Trophoblast cell (in vitro differentiated cells and primary cell): ENCODE results near the gene EPHX1. TPM values are rescaled to one million over a fixed set of nuclear protein-coding genes. Genes with fewer than 3 reads are reported as not detected.
"Not testable (repeated sequence)": the region's sequence is repeated elsewhere in the genome, so short reads cannot be mapped to it uniquely, and the experiment has no call there.

ENCODE experiments used
- DNase-seq, 2 donors: peaks; one replicate each; pipeline ENCODE4 v3.0.0-alpha.2; 2016
- H2AFZ ChIP-seq: 2 replicates; pipeline ENCODE4 v1.6.1; 2013; ENCODE audit warnings: low read length, moderate library complexity, mild to moderate bottlenecking; ENCODE audit not compliant: insufficient read depth, poor library complexity
- H2AK5ac ChIP-seq: 2 replicates; pipeline ENCODE4 v1.6.1; 2013; ENCODE audit warnings: mild to moderate bottlenecking, low read length
- H2BK120ac ChIP-seq: 2 replicates; pipeline ENCODE4 v1.6.1; 2013; ENCODE audit warnings: low read length, mild to moderate bottlenecking, moderate library complexity; ENCODE audit not compliant: insufficient read depth, poor library complexity
- H2BK12ac ChIP-seq: 2 replicates; pipeline ENCODE4 v1.6.1; 2013; ENCODE audit warnings: mild to moderate bottlenecking, low read length, moderate library complexity
- H2BK5ac ChIP-seq: 2 replicates; pipeline ENCODE4 v1.6.1; 2013; ENCODE audit warnings: low read length, low read depth, moderate library complexity, mild to moderate bottlenecking; ENCODE audit not compliant: poor library complexity
- H3K14ac ChIP-seq: 2 replicates; pipeline ENCODE4 v1.6.1; 2013; ENCODE audit warnings: mild to moderate bottlenecking, low read length
- H3K18ac ChIP-seq: 2 replicates; pipeline ENCODE4 v1.6.1; 2013; ENCODE audit warnings: mild to moderate bottlenecking, low read length
- H3K23ac ChIP-seq: 2 replicates; pipeline ENCODE4 v1.6.1; 2013; ENCODE audit warnings: low read length
- H3K27ac ChIP-seq: 2 replicates; pipeline ENCODE4 v1.5.1; 2013; ENCODE audit warnings: low read depth, mild to moderate bottlenecking, inconsistent platforms, low read length, moderate library complexity
- H3K27me3 ChIP-seq: 2 replicates; pipeline ENCODE4 v1.6.1; 2013; ENCODE audit warnings: inconsistent platforms, mild to moderate bottlenecking, low read length, moderate library complexity; ENCODE audit not compliant: insufficient read depth
- H3K36me3 ChIP-seq, 2 experiments: 1 replicate in 1 of 2; 2 replicates in 1 of 2; pipeline ENCODE4 v1.6.1; 2013; ENCODE audit warnings: low read length in 2 of 2, mild to moderate bottlenecking in 2 of 2, moderate library complexity in 1 of 2; ENCODE audit not compliant: insufficient read depth in 2 of 2, control insufficient read depth in 1 of 2
- H3K4ac ChIP-seq: 2 replicates; pipeline ENCODE4 v1.6.1; 2013; ENCODE audit warnings: low read depth, mild to moderate bottlenecking, low read length, moderate library complexity
- H3K4me1 ChIP-seq, 2 experiments: 1 replicate in 1 of 2; 2 replicates in 1 of 2; pipeline ENCODE4 v1.6.1; 2013; ENCODE audit warnings: low read length in 2 of 2, mild to moderate bottlenecking in 2 of 2, moderate library complexity in 1 of 2; ENCODE audit not compliant: insufficient read depth in 2 of 2, control insufficient read depth in 1 of 2
- H3K4me2 ChIP-seq: 2 replicates; pipeline ENCODE4 v1.6.1; 2013; ENCODE audit warnings: inconsistent platforms, mild to moderate bottlenecking, low read length, moderate library complexity
- H3K4me3 ChIP-seq: 2 replicates; pipeline ENCODE4 v1.5.1; 2013; ENCODE audit warnings: mild to moderate bottlenecking, low read depth, low read length, inconsistent platforms
- H3K79me1 ChIP-seq: one replicate; pipeline ENCODE4 v1.6.1; 2013; ENCODE audit warnings: low read length
- H3K79me2 ChIP-seq: 2 replicates; pipeline ENCODE4 v1.6.1; 2013; ENCODE audit warnings: low read length, mild to moderate bottlenecking; ENCODE audit not compliant: control insufficient read depth, insufficient read depth, poor library complexity
- H3K9ac ChIP-seq: 2 replicates; pipeline ENCODE4 v1.6.1; 2013; ENCODE audit warnings: mild to moderate bottlenecking, low read length
- H3K9me3 ChIP-seq: 2 replicates; pipeline ENCODE4 v1.6.1; 2013; ENCODE audit warnings: low read depth, mild to moderate bottlenecking, control low read depth, inconsistent platforms, low read length; ENCODE audit not compliant: insufficient read depth
- H4K12ac ChIP-seq: 2 replicates; pipeline ENCODE4 v1.6.1; 2013; ENCODE audit warnings: low read depth, mild to moderate bottlenecking, low read length, moderate library complexity
- H4K8ac ChIP-seq: 2 replicates; pipeline ENCODE4 v1.6.1; 2013; ENCODE audit warnings: low read depth, mild to moderate bottlenecking, low read length, moderate library complexity
- H4K91ac ChIP-seq: one replicate; pipeline ENCODE4 v1.6.1; 2013; ENCODE audit warnings: low read depth, mild to moderate bottlenecking, low read length, moderate library complexity
- WGBS: extraction: QIAGEN DNeasy Blood & Tissue Kit; methylation state at CpG from one replicate; pipeline ENCODE4 v1.1.7; 2013; ENCODE audit warnings: missing lambda C conversion rate; ENCODE audit not compliant: insufficient read length, insufficient coverage; ENCODE audit errors: extremely low coverage; 5-methylcytosine and 5-hydroxymethylcytosine counted together
- polyA plus RNA-seq: library from polyadenylated mRNA; stranded (reverse); fragments of 200-250 nt; gene quantifications from 2 replicates; pipeline ENCODE4 v1.2.3, GENCODE V29; 2013

Gene EPHX1
- 44.6 and 45.9 TPM in 2 replicates for polyA plus RNA-seq

DNA sequence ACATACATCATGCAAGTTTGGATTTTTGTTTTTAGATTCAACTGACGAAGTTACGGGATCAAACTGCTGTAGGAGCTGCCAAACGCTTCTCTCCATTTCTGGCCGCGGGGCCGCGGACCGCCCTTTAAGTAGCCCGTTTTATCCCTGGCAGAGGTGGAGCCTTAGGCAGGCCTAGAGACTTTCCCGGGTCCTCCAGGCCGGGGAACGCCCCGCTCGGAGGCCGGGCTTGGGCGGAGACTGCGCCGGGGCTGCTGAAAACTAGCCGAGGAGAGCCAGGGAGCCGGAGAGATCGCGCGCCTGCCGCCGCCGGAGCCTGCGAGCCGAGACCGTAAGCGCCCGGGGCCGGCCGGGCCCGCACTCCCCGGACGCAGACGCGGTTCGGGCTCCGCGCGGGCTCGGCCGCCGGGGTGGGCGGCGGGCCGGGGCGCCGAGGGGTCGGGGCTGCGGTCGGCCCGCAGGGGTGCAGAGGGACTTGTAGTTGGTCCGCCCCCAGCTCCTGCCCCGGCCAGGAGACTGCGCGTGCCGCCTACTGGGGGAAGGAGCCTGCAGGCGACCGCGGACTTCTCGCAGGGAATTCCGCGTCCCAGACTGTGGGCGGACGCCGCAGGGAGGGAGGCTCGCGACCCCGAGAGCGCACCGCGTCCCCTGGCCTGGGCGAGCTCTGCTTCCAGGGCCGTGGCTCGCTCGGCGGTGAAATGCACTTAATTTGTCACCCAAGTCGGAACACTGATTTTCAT lies at the start of gene EPHX1:
Gene EPHX1 (plus strand): TSS at position 283 of the 737 bp plus-strand sequence. CDS start 18,606 bp downstream, outside the sequence.
- H3K36me3 ChIP-seq: no peaks in the 10 kb centered on the region
- no peak within 1 kb of the TSS for H3K23ac ChIP-seq
- peak within 1 kb of the TSS; percentile 61 for H2AFZ ChIP-seq
- H3K9ac ChIP-seq: peak within 1 kb of the TSS; percentile 89
- H4K8ac ChIP-seq: peak within 1 kb of the TSS; percentile 48
- peak within 1 kb of the TSS; percentile 26 for H2BK120ac ChIP-seq
- H3K27me3 ChIP-seq: no peaks in the 10 kb centered on the region
- peak within 1 kb of the TSS; percentile 12 for H2BK5ac ChIP-seq
- H3K18ac ChIP-seq: peak within 1 kb of the TSS; percentile 92
- peak; percentile 84 to 89 for DNase-seq
- peak within 1 kb of the TSS; percentile 77 for H3K14ac ChIP-seq
- peak within 1 kb of the TSS; percentile 89 for H3K4me2 ChIP-seq
- H2BK12ac ChIP-seq: no peak within 1 kb of the TSS
- H3K79me1 ChIP-seq: peaks cover 2% of the 10 kb centered on the region
- peak within 1 kb of the TSS; percentile 10 for H4K91ac ChIP-seq
- H2AK5ac ChIP-seq: no peak within 1 kb of the TSS
- H3K4me3 ChIP-seq: peak within 1 kb of the TSS; percentile 91
- WGBS: no CpG with 5 or more reads among the region's 80 CpGs
- no peak within 1 kb of the TSS for H3K4ac ChIP-seq
- H3K27ac ChIP-seq: peak within 1 kb of the TSS; percentile 66
- H3K9me3 ChIP-seq: no peaks in the 10 kb centered on the region
- peak within 1 kb of the TSS; percentile 34 for H4K12ac ChIP-seq
- peaks cover 2% of the 10 kb centered on the region for H3K79me2 ChIP-seq
- peaks cover 6 to 21% of the 10 kb centered on the region in 2 experiments for H3K4me1 ChIP-seq

- Histone ChIP-seq H3K79me1 (peaks cover 19% of the 10 kb centered on the region), H4K8ac (no peak overlapping the region), H3K79me2 (no peaks in the 10 kb centered on the region), H4K12ac (no peak overlapping the region), H3K4me2 (no peak overlapping the region), H3K14ac (no peak overlapping the region), H3K4me3 (no peak overlapping the region), H3K4me1 (peaks cover 18 to 23% of the 10 kb centered on the region in 2 experiments), H2AK5ac (peak overlapping the region; percentile 31), H2AFZ (no peak overlapping the region), H3K4ac (no peak overlapping the region), H4K91ac (peak overlapping the region; percentile 21), H3K23ac (no peak overlapping the region), H2BK120ac (peak overlapping the region; percentile 23), H3K27me3 (no peaks in the 10 kb centered on the region), H3K18ac (peak overlapping the region; percentile 10), H2BK12ac (peak overlapping the region; percentile 30), H3K9ac (no peak overlapping the region), H3K27ac (no peak overlapping the region), H3K9me3 (no peaks in the 10 kb centered on the region), H2BK5ac (no peak overlapping the region), H3K36me3 (no peaks in the 10 kb centered on the region)
- no peak for DNase-seq
- no CpG with 5 or more reads among the region's 6 CpGs for WGBS
These were observed 49.4 kb upstream of the EPHX1 start for GRCh38 chr1:225760531-225760930.

- H3K9ac ChIP-seq, H3K9me3 ChIP-seq, H4K12ac ChIP-seq, H2BK12ac ChIP-seq, H3K27ac ChIP-seq, H3K23ac ChIP-seq, H3K18ac ChIP-seq, H4K8ac ChIP-seq, H2BK120ac ChIP-seq, H3K14ac ChIP-seq, H3K27me3 ChIP-seq, DNase-seq, H3K4me3 ChIP-seq, H3K4me2 ChIP-seq, H2AK5ac ChIP-seq, H3K36me3 ChIP-seq, H2AFZ ChIP-seq, H3K79me2 ChIP-seq, H3K4ac ChIP-seq, H2BK5ac ChIP-seq: not testable (repeated sequence)
- no CpG with 5 or more reads among the region's 6 CpGs for WGBS
- Histone ChIP-seq H3K79me1 (peaks cover 12% of the 10 kb centered on the region), H3K4me1 (peaks cover 16 to 22% of the 10 kb centered on the region in 2 experiments), H4K91ac (peak overlapping the region; percentile 21)
These were observed 48.5 kb upstream of the EPHX1 start for GRCh38 chr1:225761395-225761794.

GRCh38 chr1:225762002-225762441 lies 47.9 kb upstream of the EPHX1 start:
- Histone ChIP-seq H3K27me3 (no peaks in the 10 kb centered on the region), H3K36me3 (no peaks in the 10 kb centered on the region)
- WGBS: no CpG with 5 or more reads among the region's 5 CpGs

More at GRCh38 chr1:225762002-225762441, 47.9 kb upstream of the EPHX1 start:
- DNase-seq: no peak
- peaks cover 16% of the 10 kb centered on the region for H3K79me1 ChIP-seq
- no peaks in the 10 kb centered on the region for H3K9me3 ChIP-seq
- H4K8ac ChIP-seq: no peak overlapping the region
- peak overlapping the region; percentile 32 for H3K4me2 ChIP-seq
- peak overlapping the region; percentile 92 for H3K27ac ChIP-seq
- peak overlapping the region; percentile 32 for H2BK5ac ChIP-seq
- H3K23ac ChIP-seq: no peak overlapping the region
- no peak overlapping the region for H2AFZ ChIP-seq
- H3K4ac ChIP-seq: no peak overlapping the region
- no peak overlapping the region for H3K9ac ChIP-seq
- no peak overlapping the region for H4K91ac ChIP-seq
- H3K79me2 ChIP-seq: no peaks in the 10 kb centered on the region
- no peak overlapping the region for H3K4me3 ChIP-seq
- H4K12ac ChIP-seq: no peak overlapping the region
- H3K4me1 ChIP-seq: peaks cover 22 to 28% of the 10 kb centered on the region in 2 experiments
- H2AK5ac ChIP-seq: no peak overlapping the region
- H3K18ac ChIP-seq: no peak overlapping the region
- H3K14ac ChIP-seq: no peak overlapping the region
- H2BK12ac ChIP-seq: no peak overlapping the region
- H2BK120ac ChIP-seq: no peak overlapping the region
